ENCODE data around the gene ASXL3. TPM values are rescaled to one million over a fixed set of nuclear protein-coding genes. Genes with fewer than 3 reads are reported as not detected.

Gene ASXL3
- total and polyA plus RNA-seq, 7 experiments from 2014 or later, result not detected

- POLR2A ChIA-PET, result no interaction called here
- Mint-ChIP-seq H3K9me3 (peaks cover 0 to 6% (median 3%) of the 10 kb centered on the region in 11 donors), H3K4me3 (no peak overlapping the region), H3K4me1 (no peaks in the 10 kb centered on the region), H3K36me3 (no peaks in the 10 kb centered on the region), H3K27me3 (no peaks in the 10 kb centered on the region), H3K27ac (no peak overlapping the region)
- Histone ChIP-seq H3K4me3 (ENCODE audit: low read length) (no peak overlapping the region), H3K36me3 (ENCODE audit: control insufficient read depth in 2 of 3, insufficient read depth in 3 of 3, low read length in 3 of 3) (no peaks in the 10 kb centered on the region), H3K9me3 (ENCODE audit: control insufficient read depth in 2 of 3, low read length in 3 of 3) (no peaks in the 10 kb centered on the region), H3K4me1 (ENCODE audit: control insufficient read depth in 2 of 2, insufficient read depth in 2 of 2, low read length in 2 of 2) (no peaks in the 10 kb centered on the region), H3K27me3 (ENCODE audit: control insufficient read depth in 2 of 2, insufficient read depth in 2 of 2, low read length in 2 of 2) (no peaks in the 10 kb centered on the region), H3K27ac (ENCODE audit: low read depth, low read length) (no peak overlapping the region)
- DNase-seq (no peak), ATAC-seq (no peak)
- CTCF ChIA-PET, result no interaction called here
- intact Hi-C loops (cut with micrococcal nuclease), result no loop called here
Measured at GRCh38 chr18:33669589-33669988, 91.6 kb downstream of the ASXL3 start.

- no peaks in the 10 kb centered on the region for H3K27me3 Mint-ChIP-seq
- ChIA-PET POLR2A (no interaction called here), CTCF (no interaction called here)
- no peaks in the 10 kb centered on the region for H3K27me3 ChIP-seq (ENCODE audit: control insufficient read depth in 2 of 2, insufficient read depth in 2 of 2, low read length in 2 of 2)
- H3K4me3 Mint-ChIP-seq, result no peak overlapping the region
- intact Hi-C loops (cut with micrococcal nuclease), result no loop called here
- DNase-seq (no peak), ATAC-seq (no peak)
- H3K4me1 ChIP-seq (ENCODE audit: control insufficient read depth in 2 of 2, insufficient read depth in 2 of 2, low read length in 2 of 2), result no peaks in the 10 kb centered on the region
- no peaks in the 10 kb centered on the region for H3K9me3 ChIP-seq (ENCODE audit: control insufficient read depth in 2 of 3, low read length in 3 of 3)
- H3K9me3 Mint-ChIP-seq, result peaks cover 0 to 6% (median 4%) of the 10 kb centered on the region in 11 donors
- H3K4me3 ChIP-seq (ENCODE audit: low read length), result no peak overlapping the region
- no peak overlapping the region for H3K27ac ChIP-seq (ENCODE audit: low read depth, low read length)
- H3K36me3 ChIP-seq (ENCODE audit: control insufficient read depth in 2 of 3, insufficient read depth in 3 of 3, low read length in 3 of 3), result no peaks in the 10 kb centered on the region
- no peaks in the 10 kb centered on the region for H3K4me1 Mint-ChIP-seq
- no peaks in the 10 kb centered on the region for H3K36me3 Mint-ChIP-seq
- no peak overlapping the region for H3K27ac Mint-ChIP-seq
Measured at GRCh38 chr18:33670029-33670428, 92.0 kb downstream of the ASXL3 start.

- peaks cover 0 to 15% (median 4%) of the 10 kb centered on the region in 11 donors for H3K9me3 Mint-ChIP-seq
- H3K9me3 ChIP-seq (ENCODE audit: control insufficient read depth in 2 of 3, low read length in 3 of 3), result no peaks in the 10 kb centered on the region
- H3K36me3 Mint-ChIP-seq, result no peaks in the 10 kb centered on the region
- H3K4me1 Mint-ChIP-seq, result no peaks in the 10 kb centered on the region
- no peaks in the 10 kb centered on the region for H3K27me3 ChIP-seq (ENCODE audit: control insufficient read depth in 2 of 2, insufficient read depth in 2 of 2, low read length in 2 of 2)
- H3K4me3 Mint-ChIP-seq, result no peak overlapping the region
- intact Hi-C loops (cut with micrococcal nuclease), result no loop called here
- no peak overlapping the region for H3K27ac Mint-ChIP-seq
- H3K27ac ChIP-seq (ENCODE audit: low read depth, low read length), result no peak overlapping the region
- ATAC-seq (no peak), DNase-seq (no peak)
- H3K36me3 ChIP-seq (ENCODE audit: control insufficient read depth in 2 of 3, insufficient read depth in 3 of 3, low read length in 3 of 3), result no peaks in the 10 kb centered on the region
- POLR2A ChIA-PET, result no interaction called here
- H3K27me3 Mint-ChIP-seq, result no peaks in the 10 kb centered on the region
- no peak overlapping the region for H3K4me3 ChIP-seq (ENCODE audit: low read length)
- no peaks in the 10 kb centered on the region for H3K4me1 ChIP-seq (ENCODE audit: control insufficient read depth in 2 of 2, insufficient read depth in 2 of 2, low read length in 2 of 2)
- CTCF ChIA-PET, result no interaction called here
Measured at GRCh38 chr18:33673689-33674088, 95.7 kb downstream of the ASXL3 start.

GRCh38 chr18:33676593-33676992, 98.6 kb downstream of the ASXL3 start:
- H3K4me3 ChIP-seq (ENCODE audit: low read length), result no peak overlapping the region
- no peak overlapping the region for H3K27ac ChIP-seq (ENCODE audit: low read depth, low read length)
- CTCF ChIA-PET, result no interaction called here

GRCh38 chr18:33677891-33678290, 99.9 kb downstream of the ASXL3 start:
- intact Hi-C loops (cut with micrococcal nuclease), result no loop called here

More at GRCh38 chr18:33676593-33676992, 98.6 kb downstream of the ASXL3 start:
- Histone ChIP-seq H3K36me3 (ENCODE audit: control insufficient read depth in 2 of 3, insufficient read depth in 3 of 3, low read length in 3 of 3) (no peaks in the 10 kb centered on the region), H3K9me3 (ENCODE audit: control insufficient read depth in 2 of 3, low read length in 3 of 3) (no peaks in the 10 kb centered on the region), H3K4me1 (ENCODE audit: control insufficient read depth in 2 of 2, insufficient read depth in 2 of 2, low read length in 2 of 2) (no peaks in the 10 kb centered on the region), H3K27me3 (ENCODE audit: control insufficient read depth in 2 of 2, insufficient read depth in 2 of 2, low read length in 2 of 2) (no peaks in the 10 kb centered on the region)
- H3K9me3 Mint-ChIP-seq, result peaks cover 0 to 21% (median 4%) of the 10 kb centered on the region in 11 donors
- no peaks in the 10 kb centered on the region for H3K36me3 Mint-ChIP-seq
- POLR2A ChIA-PET, result no interaction called here
- H3K4me1 Mint-ChIP-seq, result no peaks in the 10 kb centered on the region
- no peak overlapping the region for H3K4me3 Mint-ChIP-seq
- DNase-seq (no peak), ATAC-seq (no peak)
- no peaks in the 10 kb centered on the region for H3K27me3 Mint-ChIP-seq
- intact Hi-C loops (cut with micrococcal nuclease), result no loop called here
- no peak overlapping the region for H3K27ac Mint-ChIP-seq

GRCh38 chr18:33682436-33682835, 104.4 kb downstream of the ASXL3 start:
- DNase-seq, result no peak
- no peak for ATAC-seq
- Mint-ChIP-seq H3K27me3 (no peaks in the 10 kb centered on the region), H3K36me3 (no peaks in the 10 kb centered on the region), H3K27ac (no peak overlapping the region), H3K4me1 (no peaks in the 10 kb centered on the region), H3K9me3 (peaks cover 0 to 34% (median 3%) of the 10 kb centered on the region in 11 donors), H3K4me3 (no peak overlapping the region)
- ChIA-PET CTCF (no interaction called here), POLR2A (no interaction called here)
- intact Hi-C loops (cut with micrococcal nuclease), result no loop called here
- Histone ChIP-seq H3K9me3 (ENCODE audit: control insufficient read depth in 2 of 3, low read length in 3 of 3) (no peaks in the 10 kb centered on the region), H3K27me3 (ENCODE audit: control insufficient read depth in 2 of 2, insufficient read depth in 2 of 2, low read length in 2 of 2) (no peaks in the 10 kb centered on the region), H3K4me3 (ENCODE audit: low read length) (no peak overlapping the region), H3K4me1 (ENCODE audit: control insufficient read depth in 2 of 2, insufficient read depth in 2 of 2, low read length in 2 of 2) (no peaks in the 10 kb centered on the region), H3K27ac (ENCODE audit: low read depth, low read length) (no peak overlapping the region), H3K36me3 (ENCODE audit: control insufficient read depth in 2 of 3, insufficient read depth in 3 of 3, low read length in 3 of 3) (no peaks in the 10 kb centered on the region)

More at GRCh38 chr18:33677891-33678290, 99.9 kb downstream of the ASXL3 start:
- H3K27ac ChIP-seq (ENCODE audit: low read depth, low read length), result no peak overlapping the region
- DNase-seq, result no peak
- H3K9me3 ChIP-seq (ENCODE audit: control insufficient read depth in 2 of 3, low read length in 3 of 3), result no peaks in the 10 kb centered on the region
- CTCF ChIA-PET, result no interaction called here
- no peak overlapping the region for H3K27ac Mint-ChIP-seq
- no peaks in the 10 kb centered on the region for H3K27me3 ChIP-seq (ENCODE audit: control insufficient read depth in 2 of 2, insufficient read depth in 2 of 2, low read length in 2 of 2)
- POLR2A ChIA-PET, result no interaction called here
- no peak for ATAC-seq
- no peaks in the 10 kb centered on the region for H3K4me1 ChIP-seq (ENCODE audit: control insufficient read depth in 2 of 2, insufficient read depth in 2 of 2, low read length in 2 of 2)
- H3K4me1 Mint-ChIP-seq, result no peaks in the 10 kb centered on the region
- H3K27me3 Mint-ChIP-seq, result no peaks in the 10 kb centered on the region
- no peak overlapping the region for H3K4me3 ChIP-seq (ENCODE audit: low read length)
- H3K36me3 ChIP-seq (ENCODE audit: control insufficient read depth in 2 of 3, insufficient read depth in 3 of 3, low read length in 3 of 3), result no peaks in the 10 kb centered on the region
- H3K9me3 Mint-ChIP-seq, result peaks cover 0 to 21% (median 4%) of the 10 kb centered on the region in 11 donors
- H3K36me3 Mint-ChIP-seq, result no peaks in the 10 kb centered on the region
- no peak overlapping the region for H3K4me3 Mint-ChIP-seq

GRCh38 chr18:33694593-33694992, 116.6 kb downstream of the ASXL3 start:
- Histone ChIP-seq H3K36me3 (ENCODE audit: control insufficient read depth in 2 of 3, insufficient read depth in 3 of 3, low read length in 3 of 3) (no peaks in the 10 kb centered on the region), H3K4me3 (ENCODE audit: low read length) (no peak overlapping the region), H3K9me3 (ENCODE audit: control insufficient read depth in 2 of 3, low read length in 3 of 3) (no peaks in the 10 kb centered on the region), H3K27me3 (ENCODE audit: control insufficient read depth in 2 of 2, insufficient read depth in 2 of 2, low read length in 2 of 2) (no peaks in the 10 kb centered on the region), H3K27ac (ENCODE audit: low read depth, low read length) (no peak overlapping the region), H3K4me1 (ENCODE audit: control insufficient read depth in 2 of 2, insufficient read depth in 2 of 2, low read length in 2 of 2) (no peaks in the 10 kb centered on the region)
- ChIA-PET POLR2A (no interaction called here), CTCF (no interaction called here)
- H3K27me3 Mint-ChIP-seq, result no peaks in the 10 kb centered on the region
- intact Hi-C loops (cut with micrococcal nuclease), result no loop called here
- DNase-seq (no peak), ATAC-seq (no peak)
- peaks cover 0 to 1% (median 0%) of the 10 kb centered on the region in 7 donors for H3K4me1 Mint-ChIP-seq
- no peaks in the 10 kb centered on the region for H3K36me3 Mint-ChIP-seq
- H3K9me3 Mint-ChIP-seq, result peaks cover 0 to 17% (median 7%) of the 10 kb centered on the region in 11 donors
- no peak overlapping the region for H3K27ac Mint-ChIP-seq
- H3K4me3 Mint-ChIP-seq, result no peak overlapping the region
